K562 (cell line): ENCODE measurements around the gene KCNAB2.

Experiments
- CTCF ChIP-seq, 3 experiments: IDR thresholded peaks in 2 of 3; conservative IDR thresholded peaks in 1 of 3; 2 replicates each; pipeline ENCODE4 v1.5.1; 2011 to 2012; ENCODE audit warnings: low read length in 3 of 3, mild to moderate bottlenecking in 3 of 3, control low read depth in 2 of 3, improper control_type of control experiment in 1 of 3, inconsistent platforms in 1 of 3, low read depth in 1 of 3, mixed read lengths in 1 of 3, moderate library complexity in 1 of 3; ENCODE audit not compliant: insufficient read depth in 2 of 3
- MAX ChIP-seq: sonication (generic); formaldehyde crosslinking; IDR thresholded peaks from 2 replicates; pipeline ENCODE4 v1.9.0; 2022; ENCODE audit warnings: mild to moderate bottlenecking, missing genetic modification reagents
- RERE ChIP-seq: sonication (generic); formaldehyde crosslinking; IDR thresholded peaks from 2 replicates; pipeline ENCODE4 v1.8.0; 2023; ENCODE audit warnings: missing genetic modification reagents, mild to moderate bottlenecking, borderline replicate concordance
- TF ChIP-seq, protein P1 (sequence below), 2 experiments: fragments of 450-650 bp in 1 of 2; sonication (generic) in 1 of 2; formaldehyde crosslinking in 1 of 2; IDR thresholded peaks in 1 of 2; conservative IDR thresholded peaks in 1 of 2; 2 replicates each; pipeline versions ENCODE4 v1.6.1 to v1.8.1; 2016 to 2023; ENCODE audit warnings: mild to moderate bottlenecking in 2 of 2, moderate library complexity in 2 of 2, inconsistent platforms in 1 of 2, missing genetic modification reagents in 1 of 2

DNA sequence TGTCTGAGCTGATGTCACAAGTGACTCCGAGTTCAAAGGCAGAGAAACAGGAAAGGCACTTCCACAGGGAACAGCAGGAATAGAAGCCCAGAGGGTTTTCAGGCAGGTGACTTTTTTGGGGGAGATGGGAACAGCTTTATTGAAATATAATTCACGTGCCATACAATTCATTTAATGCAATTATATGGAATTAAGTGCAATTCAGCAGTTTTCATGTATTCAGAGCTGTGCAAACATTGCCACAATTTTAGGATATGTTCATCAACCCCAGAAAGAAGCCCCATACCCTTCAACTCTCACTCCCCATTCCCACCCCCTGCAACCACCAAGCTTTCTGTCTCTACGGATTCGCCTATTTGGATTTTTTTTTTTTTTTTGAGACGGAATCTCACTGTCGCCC is 17.0 kb downstream of the KCNAB2 start:
- TF ChIP-seq MAX (CRISPR knock-in tag) (no peak), RERE (CRISPR knock-in tag) (no peak), CTCF (IDR thresholded peaks at IDR 0.05 in 2 of 3, conservative IDR thresholded peaks at IDR 0.05 in 1 of 3; ENCODE audit: insufficient read depth in 2 of 3, low read depth in 1 of 3, low read length in 3 of 3) (no peak)
- TF ChIP-seq, protein P1, sequence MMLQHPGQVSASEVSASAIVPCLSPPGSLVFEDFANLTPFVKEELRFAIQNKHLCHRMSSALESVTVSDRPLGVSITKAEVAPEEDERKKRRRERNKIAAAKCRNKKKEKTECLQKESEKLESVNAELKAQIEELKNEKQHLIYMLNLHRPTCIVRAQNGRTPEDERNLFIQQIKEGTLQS (IDR thresholded peaks at IDR 0.05) = no peak
- TF ChIP-seq, protein P1 (CRISPR knock-in tag; conservative IDR thresholded peaks at IDR 0.05) = no peak
